MCF 10A (cell line): ENCODE data around the gene CACNA1C. TPM values are rescaled to one million over a fixed set of nuclear protein-coding genes. Genes with fewer than 3 reads are reported as not detected.
A peak's percentile ranks its signal among the peaks of the same experiment; 100 is the strongest.

Experiments used
- BruUV-seq: library from RNA; stranded (reverse); fragments of 400-500 nt; replicated peaks from 2 replicates; lab custom pipeline; 2021; lab: Mats Ljungman, UMichigan
- CTCF ChIA-PET: fragments of 300-600 bp; sonication (Branson Sonifier 250); formaldehyde crosslinking; extraction: SDS; loops from one replicate; lab custom pipeline; 2021; ENCODE audit warnings: antibody characterized with exemption, inconsistent platforms; lab: Yijun Ruan, JAX
- POLR2A ChIA-PET: fragments of 300-600, 350-650 bp; sonication (Branson Sonifier 250); formaldehyde crosslinking; extraction: SDS; loops from one replicate; lab custom pipeline; 2020; ENCODE audit warnings: antibody characterized with exemption, inconsistent platforms; lab: Yijun Ruan, JAX
- DNase-seq: peaks from one replicate; pipeline ENCODE4 v3.0.0-alpha.2; 2018; ENCODE audit not compliant: unreplicated experiment
- H3K27ac Mint-ChIP-seq: one replicate; pipeline ENCODE4 v1.8.0; 2022; ENCODE audit warnings: mild to moderate bottlenecking, low read depth, mixed read lengths; ENCODE audit not compliant: unreplicated experiment
- H3K27me3 Mint-ChIP-seq: one replicate; pipeline ENCODE4 v1.8.0; 2022; ENCODE audit warnings: mixed read lengths; ENCODE audit not compliant: insufficient read depth, unreplicated experiment
- H3K36me3 Mint-ChIP-seq: one replicate; pipeline ENCODE4 v1.8.0; 2022; ENCODE audit warnings: mild to moderate bottlenecking, moderate library complexity, mixed read lengths; ENCODE audit not compliant: insufficient read depth, unreplicated experiment
- H3K4me1 Mint-ChIP-seq: one replicate; pipeline ENCODE4 v1.8.0; 2022; ENCODE audit warnings: mixed read lengths; ENCODE audit not compliant: insufficient read depth, unreplicated experiment
- H3K4me3 Mint-ChIP-seq: one replicate; pipeline ENCODE4 v1.8.0; 2022; ENCODE audit warnings: mild to moderate bottlenecking, moderate library complexity, mixed read lengths; ENCODE audit not compliant: unreplicated experiment
- H3K9me3 Mint-ChIP-seq: one replicate; pipeline ENCODE4 v1.8.0; 2022; ENCODE audit warnings: mixed read lengths; ENCODE audit not compliant: unreplicated experiment
- intact Hi-C: fragments of 100-400 bp; cut with micrococcal nuclease; formaldehyde crosslinking; loops from 2 replicates; pipeline ENCODE4 v1.14.1; 2022
- total RNA-seq: library from RNA; stranded (reverse); gene quantifications from 2 replicates; pipeline ENCODE4 v1.2.3, GENCODE V29; 2022
- TF ChIP-seq, protein P1 (sequence below): fragments of 200-600 bp; IDR thresholded peaks from one replicate; pipeline ENCODE4 v1.8.0; 2022; ENCODE audit warnings: antibody characterized with exemption, mild to moderate bottlenecking; ENCODE audit not compliant: unreplicated experiment

CACNA1C gene
- total RNA-seq, 1 experiment from 2014 or later = not detected

DNA sequence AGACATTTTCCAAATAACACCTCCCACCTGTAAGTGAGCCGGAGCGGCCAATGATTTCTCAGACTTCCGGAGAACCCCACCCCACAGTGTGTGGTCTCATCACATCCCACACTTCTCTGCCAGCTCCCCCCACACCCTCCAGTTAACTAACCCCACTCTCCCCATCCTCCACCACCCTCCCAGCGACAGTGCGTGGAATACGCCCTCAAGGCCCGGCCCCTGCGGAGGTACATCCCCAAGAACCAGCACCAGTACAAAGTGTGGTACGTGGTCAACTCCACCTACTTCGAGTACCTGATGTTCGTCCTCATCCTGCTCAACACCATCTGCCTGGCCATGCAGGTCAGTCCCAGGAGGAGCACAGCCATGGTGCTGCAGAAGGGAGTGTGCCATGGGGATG is 557.6 kb downstream of the CACNA1C start:
- intact Hi-C loops = no loop called here
- ChIA-PET POLR2A (no interaction called here), CTCF (no interaction called here)
- DNase-seq = no peak
- no peaks in the 10 kb centered on the region for H3K36me3 Mint-ChIP-seq
- TF ChIP-seq, protein P1, sequence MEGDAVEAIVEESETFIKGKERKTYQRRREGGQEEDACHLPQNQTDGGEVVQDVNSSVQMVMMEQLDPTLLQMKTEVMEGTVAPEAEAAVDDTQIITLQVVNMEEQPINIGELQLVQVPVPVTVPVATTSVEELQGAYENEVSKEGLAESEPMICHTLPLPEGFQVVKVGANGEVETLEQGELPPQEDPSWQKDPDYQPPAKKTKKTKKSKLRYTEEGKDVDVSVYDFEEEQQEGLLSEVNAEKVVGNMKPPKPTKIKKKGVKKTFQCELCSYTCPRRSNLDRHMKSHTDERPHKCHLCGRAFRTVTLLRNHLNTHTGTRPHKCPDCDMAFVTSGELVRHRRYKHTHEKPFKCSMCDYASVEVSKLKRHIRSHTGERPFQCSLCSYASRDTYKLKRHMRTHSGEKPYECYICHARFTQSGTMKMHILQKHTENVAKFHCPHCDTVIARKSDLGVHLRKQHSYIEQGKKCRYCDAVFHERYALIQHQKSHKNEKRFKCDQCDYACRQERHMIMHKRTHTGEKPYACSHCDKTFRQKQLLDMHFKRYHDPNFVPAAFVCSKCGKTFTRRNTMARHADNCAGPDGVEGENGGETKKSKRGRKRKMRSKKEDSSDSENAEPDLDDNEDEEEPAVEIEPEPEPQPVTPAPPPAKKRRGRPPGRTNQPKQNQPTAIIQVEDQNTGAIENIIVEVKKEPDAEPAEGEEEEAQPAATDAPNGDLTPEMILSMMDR = no peak
- H3K27ac Mint-ChIP-seq = no peak overlapping the region
- no TSS peak for BruUV-seq
- H3K9me3 Mint-ChIP-seq = peaks cover 6% of the 10 kb centered on the region
- H3K27me3 Mint-ChIP-seq = peaks cover 61% of the 10 kb centered on the region
- peaks cover 10% of the 10 kb centered on the region for H3K4me1 Mint-ChIP-seq
- H3K4me3 Mint-ChIP-seq = no peak overlapping the region

DNA sequence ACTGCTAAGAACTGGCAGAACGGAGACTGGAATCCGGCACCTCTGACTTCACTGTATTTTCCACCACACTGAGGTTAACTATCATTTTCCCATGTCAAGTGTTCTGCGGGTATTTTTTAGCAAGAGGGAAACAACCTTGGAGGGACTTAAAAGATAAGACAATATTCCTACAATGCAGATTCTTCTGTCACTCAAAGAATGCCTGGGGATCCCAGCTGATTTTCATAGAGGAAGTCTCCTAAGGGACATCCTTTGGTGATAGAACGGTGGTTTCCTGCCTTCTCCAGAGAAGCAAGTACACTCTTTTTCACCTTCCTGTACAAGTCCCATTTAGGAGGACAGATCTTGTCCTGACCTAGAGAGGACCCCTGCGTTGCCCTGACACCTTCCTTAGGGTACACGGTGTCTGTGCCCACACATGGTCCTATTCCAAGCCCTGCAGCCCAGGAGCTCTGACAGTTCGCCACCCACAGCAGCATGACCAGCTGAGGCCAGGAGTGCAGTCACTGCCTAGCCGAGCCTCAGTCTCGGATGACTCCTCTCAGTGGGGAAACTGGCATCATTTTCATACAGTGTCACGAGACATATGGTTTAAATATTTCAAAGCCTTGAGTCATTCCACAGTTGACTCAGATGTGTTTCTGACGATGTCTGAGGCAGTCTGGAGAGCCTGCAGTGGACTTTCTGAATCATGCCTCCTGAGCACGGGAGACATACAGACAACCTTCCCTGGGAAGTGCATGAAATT is 560.7 kb downstream of the CACNA1C start:
- TF ChIP-seq, protein P1 = no peak
- Mint-ChIP-seq H3K27ac (peak overlapping the region; percentile 79), H3K27me3 (peaks cover 34% of the 10 kb centered on the region), H3K4me3 (no peak overlapping the region), H3K9me3 (peaks cover 6% of the 10 kb centered on the region), H3K4me1 (peaks cover 10% of the 10 kb centered on the region), H3K36me3 (no peaks in the 10 kb centered on the region)
- peak; percentile 82 for DNase-seq
- POLR2A ChIA-PET = interaction anchor here (0.6 to 0.9 kb wide), 3 partner anchors 14 to 186 kb away, joined by 3 read pairs; no protein-coding TSS in a partner anchor
- BruUV-seq = TSS peak; percentile 81
- CTCF ChIA-PET = interaction anchor here (0.7 kb wide), 1 partner anchor 777 kb away, joined by 3 read pairs; no protein-coding TSS in a partner anchor
- intact Hi-C loops = no loop called here

DNA sequence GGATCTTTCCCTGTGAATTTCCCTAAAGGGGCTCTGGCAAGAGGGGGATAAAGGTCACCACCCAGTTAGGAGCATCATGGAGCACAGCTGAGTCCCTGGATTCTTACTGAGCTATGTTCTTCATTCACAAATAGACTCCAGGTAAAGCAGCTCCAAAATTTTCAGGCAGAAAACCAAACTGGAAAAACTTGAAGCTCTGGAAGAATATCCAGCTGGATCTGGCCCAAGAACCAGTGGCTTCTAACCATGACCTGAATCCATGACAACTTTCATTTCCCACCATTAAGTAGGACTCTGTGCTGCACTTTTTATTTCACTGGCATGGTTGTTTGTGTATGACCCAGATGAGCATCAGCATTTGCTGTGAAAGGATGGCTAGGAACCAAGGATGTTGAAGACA is 561.6 kb downstream of the CACNA1C start:
- no peaks in the 10 kb centered on the region for H3K36me3 Mint-ChIP-seq
- peaks cover 25% of the 10 kb centered on the region for H3K27me3 Mint-ChIP-seq
- intact Hi-C loops = no loop called here
- BruUV-seq = TSS peak; percentile 74
- DNase-seq = no peak
- H3K4me1 Mint-ChIP-seq = peaks cover 10% of the 10 kb centered on the region
- H3K9me3 Mint-ChIP-seq = peaks cover 6% of the 10 kb centered on the region
- H3K4me3 Mint-ChIP-seq = no peak overlapping the region
- H3K27ac Mint-ChIP-seq = peak overlapping the region; percentile 79
- TF ChIP-seq, protein P1 = no peak
- CTCF ChIA-PET = no interaction called here
- POLR2A ChIA-PET = interaction anchor here (0.6 to 0.9 kb wide), 2 partner anchors 18 to 748 kb away, joined by 3 read pairs; no protein-coding TSS in a partner anchor

DNA sequence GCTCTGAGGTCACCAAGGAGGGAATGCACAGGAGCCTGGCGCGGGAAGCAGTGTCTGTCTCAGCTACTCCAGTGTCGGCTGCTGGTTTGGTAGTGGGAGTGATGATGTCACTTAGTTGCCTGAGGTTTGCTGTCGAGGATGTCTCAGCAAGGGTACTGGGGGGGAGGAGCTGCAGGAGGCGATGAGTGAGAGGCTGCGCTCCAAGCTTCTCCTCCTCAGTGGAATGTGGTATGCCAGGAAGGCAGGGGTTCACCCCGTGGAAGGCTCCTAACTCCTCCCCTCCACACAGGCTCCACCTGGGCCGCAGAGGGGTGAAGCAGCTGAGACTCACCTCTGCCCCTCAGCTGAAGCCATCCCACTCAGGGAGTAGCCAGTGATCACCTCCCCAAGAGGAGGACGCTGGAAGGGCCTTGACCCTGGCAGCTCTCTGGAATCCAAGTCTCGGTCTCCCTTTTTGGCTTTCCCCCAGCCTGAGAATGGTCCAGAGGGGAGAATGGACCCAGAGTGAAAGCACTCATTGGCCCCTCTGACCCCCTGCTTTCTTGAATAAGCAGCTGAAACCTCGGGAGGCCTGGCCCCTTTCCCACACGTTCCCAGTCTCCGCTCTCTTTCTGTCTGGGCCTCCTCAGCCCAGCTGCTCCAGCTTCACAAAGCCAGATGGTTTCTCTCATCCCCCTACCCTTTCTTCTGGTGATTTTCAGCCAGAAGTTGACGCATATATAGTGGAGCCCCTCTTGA is 563.0 kb downstream of the CACNA1C start:
- no peak for DNase-seq
- BruUV-seq = no TSS peak
- ChIA-PET CTCF (interaction anchor here (1.3 kb wide), 1 partner anchor 316 kb away, joined by 3 read pairs; no protein-coding TSS in a partner anchor), POLR2A (interaction anchor here (0.8 kb wide), 1 partner anchor 838 kb away, joined by 3 read pairs; no protein-coding TSS in a partner anchor)
- Mint-ChIP-seq H3K4me1 (peaks cover 10% of the 10 kb centered on the region), H3K27ac (no peak overlapping the region), H3K4me3 (no peak overlapping the region), H3K36me3 (no peaks in the 10 kb centered on the region), H3K9me3 (peaks cover 3% of the 10 kb centered on the region), H3K27me3 (peaks cover 17% of the 10 kb centered on the region)
- TF ChIP-seq, protein P1 = no peak
- intact Hi-C loops = no loop called here
